HG03565 (cell line): ENCODE measurements around the gene MTMR12.
"Not testable (repeated sequence)": the region's sequence is repeated elsewhere in the genome, so short reads cannot be mapped to it uniquely, and the experiment has no call there.

Experiments
- ATAC-seq: cut with Tn5 transposase; IDR thresholded peaks from one replicate; pipeline ENCODE4 v1.9.1; 2021; ENCODE audit warnings: mild to moderate bottlenecking, moderate library complexity; ENCODE audit not compliant: unreplicated experiment

The MTMR12 gene

GRCh38 chr5:32325062-32325461 lies 12.3 kb upstream of the MTMR12 start:
- no peak for ATAC-seq

- no peak for ATAC-seq
These were observed 11.0 kb upstream of the MTMR12 start for GRCh38 chr5:32323741-32324140.

GRCh38 chr5:32322882-32323281 lies 10.1 kb upstream of the MTMR12 start:
- no peak for ATAC-seq

GRCh38 chr5:32321787-32322186 lies 9.0 kb upstream of the MTMR12 start:
- ATAC-seq, result not testable (repeated sequence)

GRCh38 chr5:32320576-32320975 lies 7.8 kb upstream of the MTMR12 start:
- ATAC-seq, result no peak

GRCh38 chr5:32319926-32320543 lies 7.3 kb upstream of the MTMR12 start:
- no peak for ATAC-seq

GRCh38 chr5:32319392-32319791 lies 6.7 kb upstream of the MTMR12 start:
- ATAC-seq, result no peak

- ATAC-seq, result no peak
These were observed 4.3 kb upstream of the MTMR12 start for GRCh38 chr5:32317041-32317440.

GRCh38 chr5:32315221-32316014 lies 2.7 kb upstream of the MTMR12 start:
- ATAC-seq, result no peak

GRCh38 chr5:32314658-32315057 lies 1.9 kb upstream of the MTMR12 start:
- no peak for ATAC-seq

- not testable (repeated sequence) for ATAC-seq
These were observed 1.4 kb upstream of the MTMR12 start for GRCh38 chr5:32314152-32314488.

GRCh38 chr5:32312197-32312594 lies 543 bp downstream of the MTMR12 start:
- peak; percentile 4 for ATAC-seq

- ATAC-seq, result no peak
These were observed 1.1 kb downstream of the MTMR12 start for GRCh38 chr5:32311404-32312196.

GRCh38 chr5:32309761-32310160 lies 3.0 kb downstream of the MTMR12 start:
- no peak for ATAC-seq

- ATAC-seq, result no peak
These were observed 3.8 kb downstream of the MTMR12 start for GRCh38 chr5:32308946-32309345.

- no peak for ATAC-seq
These were observed 5.0 kb downstream of the MTMR12 start for GRCh38 chr5:32307769-32308194.

GRCh38 chr5:32304622-32305021 lies 8.1 kb downstream of the MTMR12 start:
- ATAC-seq, result no peak

GRCh38 chr5:32303755-32304120 lies 9.0 kb downstream of the MTMR12 start:
- no peak for ATAC-seq

- no peak for ATAC-seq
These were observed 9.6 kb downstream of the MTMR12 start for GRCh38 chr5:32302835-32303754.

GRCh38 chr5:32301891-32302290 lies 10.8 kb downstream of the MTMR12 start:
- ATAC-seq, result no peak
